Thyroid gland (tissue), 4 donors: ENCODE data around the gene CERK. TPM values are rescaled to one million over a fixed set of nuclear protein-coding genes. Genes with fewer than 3 reads are reported as not detected.

Experiments
- DNase-seq, 2 donors: peaks; one replicate each; pipeline ENCODE4 v3.0.0-alpha.2; 2019
- H3K27ac ChIP-seq, 3 donors: fragments of 200-600 bp; sonication (generic); 1 replicate in 2 of 3; 2 replicates in 1 of 3; pipeline ENCODE4 v1.5.1; 2016 to 2019; ENCODE audit warnings: mild to moderate bottlenecking in 1 of 3, moderate library complexity in 1 of 3
- H3K27me3 ChIP-seq: fragments of 200-600 bp; sonication (generic); one replicate; pipeline ENCODE4 v1.5.1; 2019
- H3K36me3 ChIP-seq, 2 donors: fragments of 200-600 bp; sonication (generic); one replicate each; pipeline ENCODE4 v1.5.1; 2016 to 2019
- H3K4me1 ChIP-seq, 2 donors: fragments of 200-600 bp; sonication (generic); one replicate each; pipeline ENCODE4 v1.5.1; 2017 to 2019
- H3K4me3 ChIP-seq, 3 donors: fragments of 200-600 bp; sonication (generic); replicated peaks in 1 of 3; 1 replicate in 2 of 3; 2 replicates in 1 of 3; pipeline ENCODE4 v1.5.1; 2016; ENCODE audit warnings: mild to moderate bottlenecking in 1 of 3
- H3K9me3 ChIP-seq: fragments of 200-600 bp; sonication (generic); one replicate; pipeline ENCODE4 v1.5.1; 2017
- POLR2A ChIP-seq, 2 donors: fragments of 450-650 bp; IDR thresholded peaks; one replicate each; pipeline ENCODE4 v1.6.1; 2017; ENCODE audit warnings: antibody characterized with exemption in 2 of 2, mild to moderate bottlenecking in 2 of 2, moderate library complexity in 1 of 2
- WGBS, 2 donors: methylation state at CpG; one replicate each; pipeline ENCODE4 v1.1.5; 2017; 5-methylcytosine and 5-hydroxymethylcytosine counted together
- intact Hi-C: fragments of 100-400 bp; cut with DNase I; formaldehyde crosslinking; loops from one replicate; pipeline ENCODE4 v1.15.1; 2023
- total RNA-seq, 4 donors: library from RNA; depleted of rRNA; stranded (reverse); fragments of >200 nt; gene quantifications; one replicate each; pipeline ENCODE4 v1.2.3, GENCODE V29; 2016
- TF ChIP-seq, protein P1 (sequence below), 6 experiments: fragments of 200-600 bp in 3 of 6; fragments of 450-650 bp in 3 of 6; sonication (generic) in 3 of 6; IDR thresholded peaks; one replicate each; pipeline ENCODE4 v1.5.1; 2016 to 2019; ENCODE audit warnings: antibody characterized with exemption in 6 of 6, mild to moderate bottlenecking in 2 of 6, inconsistent platforms in 1 of 6, moderate library complexity in 1 of 6

CERK gene
- total RNA-seq, 4 donors from 2014 or later: 74.6 to 84.7 (median 81.5) TPM

DNA sequence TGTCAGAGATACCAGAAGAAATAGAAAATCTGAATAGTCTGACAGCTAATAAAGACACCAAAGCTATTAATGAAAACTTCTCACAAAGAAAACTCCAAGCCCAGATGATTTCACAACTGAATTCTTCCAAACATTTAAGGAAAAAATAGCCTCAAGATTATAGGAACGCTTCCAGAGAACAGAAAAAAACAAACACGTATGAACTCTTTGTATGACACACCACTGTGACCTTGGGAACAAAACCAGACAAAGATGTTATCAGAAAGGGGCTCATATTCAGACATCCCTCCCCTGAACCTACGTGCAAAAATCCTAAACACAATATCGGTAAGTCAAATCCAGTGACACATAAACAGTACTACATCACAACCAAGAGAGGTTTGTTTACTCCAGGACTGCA lies 23.5 kb downstream of the CERK start:
- Histone ChIP-seq H3K9me3 (no peaks in the 10 kb centered on the region), H3K36me3 (peaks cover 45 to 57% of the 10 kb centered on the region in 2 donors), H3K4me3 (no peak overlapping the region), H3K27me3 (no peaks in the 10 kb centered on the region), H3K4me1 (peaks cover 0 to 9% of the 10 kb centered on the region in 2 donors), H3K27ac (no peak overlapping the region)
- intact Hi-C loops: no loop called here
- DNase-seq: no peak
- 72 to 74% methylated on average over 4 of the region's 4 CpGs for WGBS, 2 donors
- TF ChIP-seq, protein P1, sequence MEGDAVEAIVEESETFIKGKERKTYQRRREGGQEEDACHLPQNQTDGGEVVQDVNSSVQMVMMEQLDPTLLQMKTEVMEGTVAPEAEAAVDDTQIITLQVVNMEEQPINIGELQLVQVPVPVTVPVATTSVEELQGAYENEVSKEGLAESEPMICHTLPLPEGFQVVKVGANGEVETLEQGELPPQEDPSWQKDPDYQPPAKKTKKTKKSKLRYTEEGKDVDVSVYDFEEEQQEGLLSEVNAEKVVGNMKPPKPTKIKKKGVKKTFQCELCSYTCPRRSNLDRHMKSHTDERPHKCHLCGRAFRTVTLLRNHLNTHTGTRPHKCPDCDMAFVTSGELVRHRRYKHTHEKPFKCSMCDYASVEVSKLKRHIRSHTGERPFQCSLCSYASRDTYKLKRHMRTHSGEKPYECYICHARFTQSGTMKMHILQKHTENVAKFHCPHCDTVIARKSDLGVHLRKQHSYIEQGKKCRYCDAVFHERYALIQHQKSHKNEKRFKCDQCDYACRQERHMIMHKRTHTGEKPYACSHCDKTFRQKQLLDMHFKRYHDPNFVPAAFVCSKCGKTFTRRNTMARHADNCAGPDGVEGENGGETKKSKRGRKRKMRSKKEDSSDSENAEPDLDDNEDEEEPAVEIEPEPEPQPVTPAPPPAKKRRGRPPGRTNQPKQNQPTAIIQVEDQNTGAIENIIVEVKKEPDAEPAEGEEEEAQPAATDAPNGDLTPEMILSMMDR (IDR thresholded peaks at IDR 0.05): no peak
- no peak for TF ChIP-seq POLR2A (IDR thresholded peaks at IDR 0.05)

DNA sequence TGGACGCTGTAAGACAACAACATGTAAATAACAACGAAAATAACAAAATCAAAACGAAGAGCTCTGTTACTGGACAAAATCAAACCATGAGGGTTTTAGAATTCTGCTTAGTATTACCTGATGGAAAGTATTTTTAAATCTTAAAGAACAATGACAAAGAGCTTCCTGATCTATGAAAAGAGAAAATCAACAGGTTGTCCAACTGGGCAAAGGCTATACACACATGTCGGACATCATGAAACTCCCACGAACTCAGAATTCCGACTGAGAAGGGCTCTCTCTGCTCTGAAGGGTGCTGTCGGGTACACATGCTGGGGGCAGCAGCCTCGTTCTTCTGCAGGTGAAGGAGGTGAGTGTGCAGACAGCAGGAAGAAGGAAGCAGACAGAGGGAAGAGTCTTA lies 25.8 kb downstream of the CERK start:
- TF ChIP-seq, protein P1 (IDR thresholded peaks at IDR 0.05): no peak
- no peak for TF ChIP-seq POLR2A (IDR thresholded peaks at IDR 0.05)
- no peaks in the 10 kb centered on the region for H3K27me3 ChIP-seq
- no peaks in the 10 kb centered on the region for H3K9me3 ChIP-seq
- intact Hi-C loops: no loop called here
- H3K27ac ChIP-seq: no peak overlapping the region
- H3K4me3 ChIP-seq: no peak overlapping the region
- 96% methylated on average over 8 of the region's 8 CpGs for WGBS, 2 donors
- DNase-seq: no peak
- peaks cover 48 to 65% of the 10 kb centered on the region in 2 donors for H3K36me3 ChIP-seq
- peaks cover 0 to 9% of the 10 kb centered on the region in 2 donors for H3K4me1 ChIP-seq

DNA sequence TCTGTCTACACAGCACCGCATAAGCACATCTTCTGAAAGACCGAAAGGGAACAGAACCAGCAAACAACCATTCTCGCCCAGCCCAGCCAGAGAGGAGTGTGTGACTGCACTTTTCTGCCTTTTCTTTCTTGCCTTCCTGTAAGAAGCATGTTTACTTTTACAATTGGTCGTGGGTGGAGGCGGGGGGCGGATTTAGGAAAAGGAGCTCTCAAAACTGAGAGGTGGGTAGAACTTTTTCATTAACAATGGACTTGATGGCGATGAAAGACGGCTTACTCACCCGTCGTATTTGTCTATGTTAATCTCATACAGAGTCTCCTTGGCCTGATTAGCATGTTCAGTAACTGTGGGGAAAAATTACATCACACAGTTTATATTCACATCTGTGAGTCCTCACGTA lies 27.2 kb downstream of the CERK start:
- TF ChIP-seq POLR2A (IDR thresholded peaks at IDR 0.05): no peak
- TF ChIP-seq, protein P1 (IDR thresholded peaks at IDR 0.05): no peak
- Histone ChIP-seq H3K4me3 (no peak overlapping the region), H3K36me3 (peaks cover 52 to 69% of the 10 kb centered on the region in 2 donors), H3K27ac (no peak overlapping the region), H3K27me3 (no peaks in the 10 kb centered on the region), H3K4me1 (peaks cover 0 to 9% of the 10 kb centered on the region in 2 donors), H3K9me3 (no peaks in the 10 kb centered on the region)
- intact Hi-C loops: no loop called here
- 93 to 94% methylated on average over 11 of the region's 11 CpGs for WGBS, 2 donors
- no peak for DNase-seq

DNA sequence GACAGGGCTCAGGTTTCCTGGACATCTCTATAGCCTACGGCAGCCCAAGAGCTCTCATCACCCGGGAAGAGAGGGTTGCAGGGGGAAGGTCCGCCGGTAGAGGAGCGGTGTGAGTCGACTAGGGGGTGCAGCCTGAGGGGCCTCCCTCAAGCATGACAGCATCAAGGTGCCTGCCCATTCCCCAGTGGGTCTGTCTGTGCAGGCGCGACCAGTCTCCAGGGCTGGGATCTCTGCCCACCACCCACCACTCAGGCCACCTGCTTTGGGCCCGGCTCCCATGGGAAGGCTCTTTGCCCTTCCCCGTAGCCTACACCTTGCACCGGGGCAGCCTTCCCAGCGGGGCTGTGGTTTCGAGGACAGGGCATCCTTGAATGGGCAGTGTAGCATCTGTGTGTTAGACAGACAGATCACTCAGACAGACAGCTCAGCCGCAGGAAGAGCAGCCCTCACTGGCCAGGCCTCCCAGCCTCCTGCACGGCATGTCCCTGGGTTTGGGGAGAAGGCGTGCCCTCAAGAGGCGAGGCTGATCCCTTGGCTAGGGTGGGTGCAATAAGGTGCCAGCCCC lies 29.2 kb downstream of the CERK start:
- 94 to 96% methylated on average over 9 to 14 of the region's 17 CpGs for WGBS, 2 donors
- Histone ChIP-seq H3K36me3 (peaks cover 52 to 73% of the 10 kb centered on the region in 2 donors), H3K27me3 (no peaks in the 10 kb centered on the region), H3K27ac (no peak overlapping the region), H3K4me3 (no peak overlapping the region), H3K4me1 (peaks cover 0 to 1% of the 10 kb centered on the region in 2 donors), H3K9me3 (no peaks in the 10 kb centered on the region)
- TF ChIP-seq, protein P1 (IDR thresholded peaks at IDR 0.05): no peak
- TF ChIP-seq POLR2A (IDR thresholded peaks at IDR 0.05): no peak
- intact Hi-C loops: no loop called here
- DNase-seq: no peak

DNA sequence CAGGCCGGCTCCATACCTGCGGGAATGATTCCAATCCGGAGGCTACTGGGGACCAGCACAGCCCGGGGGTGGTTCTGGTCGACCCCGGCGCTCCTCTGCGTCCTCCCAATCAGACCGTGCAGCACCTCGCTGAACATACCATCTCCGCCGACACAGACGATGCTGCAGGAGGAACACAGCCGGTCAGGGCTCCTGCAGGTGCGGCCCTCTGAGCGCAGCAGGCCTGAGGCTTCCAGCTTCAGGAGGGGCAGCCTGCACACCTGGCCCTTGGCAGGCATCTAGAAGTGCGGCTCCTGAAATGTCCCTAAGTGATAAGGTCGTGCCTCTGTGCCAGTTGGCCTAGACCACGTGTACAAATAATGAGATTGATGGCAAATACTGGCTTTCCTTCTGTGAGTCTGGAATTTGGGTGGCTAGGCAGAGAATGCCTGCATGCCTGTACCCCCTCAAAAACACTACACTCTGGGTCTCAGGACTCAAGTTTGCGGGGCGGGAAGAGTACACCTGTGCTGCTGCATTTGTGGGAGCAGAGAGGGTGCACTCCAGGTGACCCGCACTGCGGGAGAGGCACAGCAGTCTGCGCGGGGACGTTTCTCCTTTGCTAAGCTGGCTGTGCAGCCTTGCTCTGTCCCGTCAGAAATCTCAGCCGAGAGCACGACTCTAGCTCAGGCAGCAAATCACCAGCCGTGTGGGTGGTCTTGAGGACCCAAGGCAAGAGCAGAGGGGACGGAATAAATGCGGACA lies 30.1 kb downstream of the CERK start:
- 92 to 95% methylated on average over 28 to 32 of the region's 32 CpGs for WGBS, 2 donors
- peaks cover 52 to 73% of the 10 kb centered on the region in 2 donors for H3K36me3 ChIP-seq
- no peak for DNase-seq

More for the DNA sequence above, 30.1 kb downstream of the CERK start:
- Histone ChIP-seq H3K4me1 (no peaks in the 10 kb centered on the region), H3K27me3 (no peaks in the 10 kb centered on the region), H3K4me3 (no peak overlapping the region), H3K9me3 (no peaks in the 10 kb centered on the region), H3K27ac (no peak overlapping the region)
- TF ChIP-seq POLR2A (IDR thresholded peaks at IDR 0.05): no peak
- TF ChIP-seq, protein P1 (IDR thresholded peaks at IDR 0.05): no peak
- intact Hi-C loops: no loop called here
